ENCODE measurements around the gene HPS4. TPM values are rescaled to one million over a fixed set of nuclear protein-coding genes. Genes with fewer than 3 reads are reported as not detected.

The HPS4 gene
- total RNA-seq, 4 donors from 2014 or later = 7.0 to 13.9 (median 10.5) TPM

- in situ Hi-C loops (cut with MboI; ENCODE audit: low sequenced_read_pairs in 4 of 4) = loop anchor here in 2 of 4 donors (10.0 kb wide), 1 partner anchor 102 kb away; no protein-coding TSS in a partner anchor
- Histone ChIP-seq H3K27me3 (no peaks in the 10 kb centered on the region), H3K27ac (peak overlapping the region; percentile 93 to 100 (median 94)), H3K4me3 (peak overlapping the region; percentile 76 to 99 (median 86)), H3K36me3 (peaks cover 0 to 9% of the 10 kb centered on the region in 2 donors), H3K4me1 (peaks cover 54 to 60% of the 10 kb centered on the region in 2 donors), H3K9me3 (no peaks in the 10 kb centered on the region)
- TF ChIP-seq CTCF (IDR thresholded peaks at IDR 0.05 in 4 of 5, conservative IDR thresholded peaks at IDR 0.05 in 1 of 5) (no peak), POLR2A (IDR thresholded peaks at IDR 0.05) (no peak)
- ATAC-seq (peak in 1 of 2 donors; percentile 7), DNase-seq (no peak)
- intact Hi-C loops (cut with DNase I; ENCODE audit: low total_unique reads) = loop anchor here (1.0 to 5.0 kb wide), 2 partner anchors 79 to 107 kb away; partner anchors contain the start of gene TPST2
Measured at GRCh38 chr22:26483043-26483438, 542 bp downstream of the HPS4 start.

- intact Hi-C loops (cut with DNase I; ENCODE audit: low total_unique reads) (loop anchor here (5.0 kb wide), 1 partner anchor 80 kb away; no protein-coding TSS in a partner anchor), in situ Hi-C loops (cut with MboI; ENCODE audit: low sequenced_read_pairs in 4 of 4) (loop anchor here in 2 of 4 donors (10.0 kb wide), 1 partner anchor 103 kb away; no protein-coding TSS in a partner anchor)
- no peaks in the 10 kb centered on the region for H3K27me3 ChIP-seq
- ATAC-seq = no peak
- TF ChIP-seq CTCF (IDR thresholded peaks at IDR 0.05 in 4 of 5, conservative IDR thresholded peaks at IDR 0.05 in 1 of 5) (no peak), POLR2A (IDR thresholded peaks at IDR 0.05) (no peak)
- H3K27ac ChIP-seq = peak overlapping the region; percentile 93 to 100 (median 94)
- H3K9me3 ChIP-seq = no peaks in the 10 kb centered on the region
- H3K36me3 ChIP-seq = peaks cover 0 to 6% of the 10 kb centered on the region in 2 donors
- peaks cover 54 to 60% of the 10 kb centered on the region in 2 donors for H3K4me1 ChIP-seq
- no peak overlapping the region for H3K4me3 ChIP-seq
- no peak for DNase-seq
Measured at GRCh38 chr22:26482161-26482560, 1.4 kb downstream of the HPS4 start.

DNA sequence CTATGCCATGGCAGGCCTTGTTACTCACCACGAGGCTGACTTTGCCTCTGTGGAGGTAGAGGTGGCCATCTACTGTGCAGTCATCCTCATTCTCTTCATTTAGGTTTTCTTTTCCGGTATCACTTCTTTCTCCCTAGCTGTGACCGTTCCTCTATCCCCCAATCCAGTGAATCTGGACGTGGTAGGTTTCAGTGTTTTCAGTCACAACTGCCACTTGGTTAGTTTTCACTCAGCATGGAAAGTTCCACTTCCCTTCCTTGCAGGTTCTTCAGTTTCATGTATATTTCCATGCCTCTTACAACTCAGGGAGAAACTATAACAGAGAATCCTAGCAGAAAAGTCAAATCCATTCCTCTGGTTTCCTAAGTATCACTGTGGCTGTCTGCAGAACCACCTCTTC, 1.9 kb downstream of the HPS4 start:
- no peaks in the 10 kb centered on the region for H3K9me3 ChIP-seq
- ATAC-seq = no peak
- H3K27me3 ChIP-seq = no peaks in the 10 kb centered on the region
- DNase-seq = no peak
- H3K36me3 ChIP-seq = peaks cover 0 to 10% of the 10 kb centered on the region in 2 donors
- intact Hi-C loops (cut with DNase I; ENCODE audit: low total_unique reads) = loop anchor here (5.0 kb wide), 1 partner anchor 81 kb away; no protein-coding TSS in a partner anchor
- in situ Hi-C loops (cut with MboI; ENCODE audit: low sequenced_read_pairs in 4 of 4) = loop anchor here in 2 of 4 donors (10.0 kb wide), 1 partner anchor 103 kb away; no protein-coding TSS in a partner anchor
- peak overlapping the region; percentile 11 to 95 (median 94) for H3K27ac ChIP-seq
- TF ChIP-seq POLR2A (IDR thresholded peaks at IDR 0.05) (no peak), CTCF (IDR thresholded peaks at IDR 0.05 in 4 of 5, conservative IDR thresholded peaks at IDR 0.05 in 1 of 5) (no peak)
- no peak overlapping the region for H3K4me3 ChIP-seq
- H3K4me1 ChIP-seq = peaks cover 54 to 60% of the 10 kb centered on the region in 2 donors

DNA sequence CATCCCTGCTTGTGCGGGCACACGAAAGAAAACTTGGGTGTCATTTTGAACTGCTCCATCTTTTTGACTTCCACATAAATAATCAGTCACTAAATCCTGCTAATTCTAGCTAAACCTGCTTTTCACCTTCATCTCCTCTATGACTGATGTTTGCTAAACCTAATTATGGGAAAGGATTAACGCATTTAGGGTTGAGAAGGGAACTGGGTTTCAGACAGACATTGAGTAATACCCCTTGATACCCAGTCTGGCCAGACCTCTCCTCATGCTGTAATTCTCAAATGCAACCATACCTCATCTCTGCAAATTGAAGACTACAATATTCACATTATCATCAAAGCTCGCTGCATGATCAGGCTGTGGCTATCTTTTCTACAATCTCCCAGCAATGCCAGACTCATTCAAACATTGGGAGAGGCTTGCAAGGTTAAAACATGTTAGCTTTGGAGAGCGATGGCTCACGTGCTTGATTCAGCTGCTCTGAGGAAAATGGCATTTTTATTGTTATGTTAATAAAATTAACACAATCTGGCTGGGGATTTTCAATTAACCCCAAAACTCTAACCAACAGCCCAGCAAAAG, 2.4 kb downstream of the HPS4 start:
- H3K9me3 ChIP-seq = no peaks in the 10 kb centered on the region
- H3K4me1 ChIP-seq = peaks cover 54 to 60% of the 10 kb centered on the region in 2 donors
- peak overlapping the region in 1 of 4 donors; percentile 11 for H3K27ac ChIP-seq
- DNase-seq (no peak), ATAC-seq (no peak)
- in situ Hi-C loops (cut with MboI; ENCODE audit: low sequenced_read_pairs in 4 of 4) (loop anchor here in 2 of 4 donors (10.0 kb wide), 1 partner anchor 104 kb away; no protein-coding TSS in a partner anchor), intact Hi-C loops (cut with DNase I; ENCODE audit: low total_unique reads) (loop anchor here (5.0 kb wide), 1 partner anchor 81 kb away; no protein-coding TSS in a partner anchor)
- peaks cover 0 to 15% of the 10 kb centered on the region in 2 donors for H3K36me3 ChIP-seq
- H3K4me3 ChIP-seq = no peak overlapping the region
- TF ChIP-seq POLR2A (IDR thresholded peaks at IDR 0.05) = no peak
- no peak for TF ChIP-seq CTCF (IDR thresholded peaks at IDR 0.05 in 4 of 5, conservative IDR thresholded peaks at IDR 0.05 in 1 of 5)
- no peaks in the 10 kb centered on the region for H3K27me3 ChIP-seq
